GM20431 (cell line): ENCODE measurements around the gene LPIN1.

Experiments used
- in situ Hi-C: fragments of 300-500 bp; cut with MseI, MboI; formaldehyde crosslinking; loops from one replicate; pipeline ENCODE4 v1.15.0; 2020; ENCODE audit warnings: low sequenced_read_pairs; ENCODE audit not compliant: unreplicated experiment

The LPIN1 gene

DNA sequence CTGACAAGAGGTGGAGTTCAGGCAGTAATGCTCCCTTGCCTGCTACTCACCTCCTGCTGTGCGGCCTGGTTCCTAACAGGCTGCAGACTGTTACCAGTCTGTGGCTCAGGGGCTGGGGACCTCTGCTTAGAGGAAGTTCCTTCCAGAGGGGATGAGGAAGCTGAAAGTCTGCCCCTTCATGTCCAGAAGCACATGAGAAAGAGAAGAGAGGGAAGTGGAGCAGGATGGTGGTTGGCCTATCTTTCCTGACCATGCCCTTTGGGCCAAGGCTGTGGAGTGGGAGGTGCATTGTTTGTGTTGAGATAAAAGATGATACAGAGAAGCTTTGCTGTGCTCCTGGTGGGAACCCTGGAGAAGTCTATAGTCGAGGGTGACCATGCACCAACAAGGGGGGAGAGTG lies 112.5 kb downstream of the LPIN1 start:
- in situ Hi-C loops: loop anchor here (25.0 kb wide), 1 partner anchor 1153 kb away; no protein-coding TSS in a partner anchor

DNA sequence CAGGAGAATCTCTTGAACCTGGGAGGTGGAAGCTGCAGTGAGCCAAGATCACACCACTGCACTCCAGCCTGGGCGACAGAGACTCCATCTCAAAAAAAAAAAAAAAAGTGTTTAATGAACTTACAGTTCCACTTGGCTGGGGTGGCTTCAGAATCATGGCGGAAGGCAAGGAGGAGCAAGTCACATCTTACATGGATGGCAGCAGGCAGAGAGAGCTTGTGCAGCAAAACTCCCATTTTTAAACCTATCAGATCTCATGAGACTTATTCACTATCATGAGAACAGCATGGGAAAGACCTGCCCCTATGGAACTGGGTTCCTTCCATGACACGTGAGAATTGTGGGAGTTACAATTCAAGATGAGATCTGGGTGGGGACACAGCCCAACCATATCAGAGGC lies 113.5 kb downstream of the LPIN1 start:
- in situ Hi-C loops: loop anchor here (25.0 kb wide), 1 partner anchor 1152 kb away; no protein-coding TSS in a partner anchor

DNA sequence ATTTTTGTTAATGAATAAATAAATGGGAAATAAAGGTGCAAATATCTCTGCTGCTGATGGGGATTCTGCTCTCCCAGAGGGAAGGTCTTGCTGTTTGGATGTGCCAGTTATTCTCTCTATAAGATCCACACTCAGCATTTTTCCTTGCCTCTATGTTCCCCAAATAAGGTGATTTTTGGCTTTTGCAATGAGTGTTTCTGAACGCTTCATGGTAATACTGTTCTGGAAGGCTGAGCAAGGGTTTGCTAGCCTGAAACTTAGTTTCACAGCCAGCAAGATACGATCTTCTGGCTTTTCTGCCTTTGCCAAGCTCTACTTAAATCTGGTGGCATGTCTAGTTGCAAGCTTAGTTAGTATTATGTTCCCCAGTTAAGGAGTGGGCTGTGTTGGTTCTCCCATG lies 114.6 kb downstream of the LPIN1 start:
- in situ Hi-C loops: loop anchor here (25.0 kb wide), 1 partner anchor 1151 kb away; no protein-coding TSS in a partner anchor

DNA sequence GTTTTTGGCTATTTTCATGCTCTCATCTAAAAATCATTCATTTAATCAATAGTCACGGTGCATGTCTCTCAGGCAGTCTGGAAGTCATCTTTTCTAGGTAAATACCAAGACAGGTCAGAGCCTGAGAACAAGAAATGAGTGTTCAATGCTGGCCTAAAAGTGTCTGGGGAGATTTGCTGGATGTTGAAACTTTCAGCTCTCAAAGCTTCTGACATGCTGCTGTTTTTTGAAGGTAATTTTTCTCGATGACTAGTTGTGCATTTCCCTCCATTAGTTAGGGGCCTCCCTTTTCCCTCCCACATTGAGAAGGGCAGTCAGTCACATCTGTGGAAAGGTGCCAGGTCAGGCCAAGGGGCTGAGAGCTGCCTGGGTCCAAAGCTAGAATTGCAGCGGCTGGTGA lies 115.6 kb downstream of the LPIN1 start:
- in situ Hi-C loops: loop anchor here (25.0 kb wide), 1 partner anchor 1150 kb away; no protein-coding TSS in a partner anchor

DNA sequence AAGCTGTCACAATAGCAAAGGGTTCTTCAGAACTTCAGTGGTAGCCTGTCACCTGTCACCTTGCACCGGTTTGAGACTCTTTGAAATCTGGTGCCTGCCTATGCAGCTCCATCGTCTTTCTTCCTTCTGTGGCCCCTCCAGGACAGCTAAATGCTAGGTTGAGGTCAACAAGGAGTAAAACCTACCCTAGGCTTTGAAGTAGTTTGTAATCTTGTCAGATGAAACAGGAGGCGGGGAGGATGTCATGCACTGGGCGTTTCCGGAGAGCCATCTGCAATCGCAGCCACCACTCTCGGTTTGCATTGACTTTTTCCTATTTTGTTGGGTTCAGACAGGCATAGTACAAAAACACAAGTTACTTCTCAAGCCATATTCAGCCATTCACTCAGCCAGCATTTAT lies 116.7 kb downstream of the LPIN1 start:
- in situ Hi-C loops: loop anchor here (25.0 kb wide), 1 partner anchor 1149 kb away; no protein-coding TSS in a partner anchor

DNA sequence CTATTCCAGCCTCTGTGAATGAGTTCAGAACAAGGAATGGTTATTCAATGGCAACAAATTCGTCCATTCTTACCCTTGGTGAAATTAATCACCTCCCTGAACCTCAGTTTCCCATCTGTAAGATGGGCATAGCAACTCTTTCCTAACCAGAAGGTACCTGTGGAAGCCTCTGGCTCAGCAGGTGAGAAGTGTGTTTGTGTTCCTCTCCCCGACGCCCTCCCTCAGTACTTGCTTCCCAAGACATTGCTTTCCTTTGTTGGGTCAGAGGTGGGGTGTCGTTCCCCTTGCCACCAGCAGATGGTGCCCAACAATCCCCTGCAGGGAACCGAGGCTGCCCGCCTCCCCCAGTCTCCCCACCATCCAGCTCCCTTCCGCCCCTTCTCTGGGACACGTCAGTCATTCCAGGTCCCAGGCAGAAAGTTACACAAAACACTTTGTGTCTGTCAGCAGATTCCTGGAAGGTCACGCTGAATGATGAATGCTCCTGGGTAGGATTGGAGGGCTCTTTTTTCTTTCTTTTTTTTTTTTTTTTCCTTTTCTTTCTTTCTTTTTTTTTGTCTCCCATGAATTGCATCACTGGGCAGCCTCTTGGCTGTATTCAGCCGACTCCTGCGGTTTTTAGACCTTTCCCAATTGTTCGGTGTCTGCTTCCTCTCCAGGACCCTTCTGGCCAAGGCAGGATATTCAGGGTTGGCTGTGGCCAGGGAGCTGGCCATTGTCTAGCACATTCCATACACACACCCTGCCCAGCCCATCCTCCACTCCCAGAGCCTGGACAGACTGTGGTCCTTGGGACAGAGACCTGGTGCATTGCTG lies 117.3 kb downstream of the LPIN1 start:
- in situ Hi-C loops: loop anchor here (25.0 kb wide), 1 partner anchor 1149 kb away; no protein-coding TSS in a partner anchor

DNA sequence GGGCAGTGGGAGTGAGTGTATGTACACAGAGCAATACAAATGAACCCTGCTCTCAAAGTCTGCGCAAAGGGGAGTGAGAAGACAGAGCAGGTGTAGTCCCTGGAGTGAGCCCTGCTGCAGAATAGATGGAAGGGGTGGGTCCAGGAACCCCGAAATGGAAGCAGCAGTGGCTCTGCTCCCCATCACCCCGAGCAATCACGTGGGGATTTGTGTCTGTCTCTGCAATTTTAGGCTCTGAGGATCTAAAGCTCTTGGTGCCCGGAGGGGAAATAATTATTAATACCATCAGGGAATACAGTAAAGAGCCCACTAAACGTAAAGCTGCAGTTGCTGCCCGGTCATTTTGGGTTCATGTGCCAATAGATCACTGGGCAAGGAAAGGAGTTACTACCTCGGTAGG lies 118.3 kb downstream of the LPIN1 start:
- in situ Hi-C loops: loop anchor here (25.0 kb wide), 1 partner anchor 1148 kb away; no protein-coding TSS in a partner anchor

DNA sequence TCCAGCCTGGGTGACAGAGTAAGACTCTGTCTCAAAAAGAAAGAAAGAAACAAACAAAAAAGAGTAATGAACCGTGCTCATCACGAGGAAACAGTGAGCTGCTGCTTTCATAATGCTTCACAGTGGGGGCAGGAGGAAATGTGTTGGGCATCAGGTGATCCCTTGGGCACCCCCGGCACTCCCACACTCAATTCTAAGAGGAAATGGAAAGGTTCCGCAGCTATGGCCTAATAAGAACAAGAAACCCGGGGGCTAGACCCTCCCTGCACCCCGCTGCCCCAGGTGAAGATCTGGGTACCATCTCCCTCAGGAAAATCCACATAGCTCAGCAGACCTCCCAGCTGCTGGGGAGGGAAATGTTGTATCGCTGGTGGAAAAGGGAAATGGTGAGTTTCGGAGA lies 118.9 kb downstream of the LPIN1 start:
- in situ Hi-C loops: loop anchor here (25.0 kb wide), 1 partner anchor 1147 kb away; no protein-coding TSS in a partner anchor

DNA sequence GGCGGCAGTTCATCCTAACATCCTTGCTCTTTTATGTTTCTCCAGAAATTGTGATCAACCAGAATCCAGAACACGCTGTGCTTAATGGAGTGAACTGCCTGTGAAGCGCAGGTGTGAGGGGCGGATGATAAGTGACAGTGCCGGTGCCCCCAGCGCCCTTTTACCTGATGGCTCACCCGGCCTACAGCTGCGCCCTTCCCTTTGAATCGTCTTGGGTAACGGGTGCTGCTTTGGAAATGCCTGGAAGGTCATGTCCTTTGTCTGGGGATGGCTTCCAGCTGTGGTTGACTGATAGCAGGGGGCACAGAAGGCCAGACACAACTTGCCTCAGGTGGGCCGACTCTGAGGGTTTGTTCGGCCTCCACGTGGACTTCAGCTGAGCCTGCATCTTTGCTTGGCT lies 119.4 kb downstream of the LPIN1 start:
- in situ Hi-C loops: loop anchor here (25.0 kb wide), 1 partner anchor 1146 kb away; no protein-coding TSS in a partner anchor

DNA sequence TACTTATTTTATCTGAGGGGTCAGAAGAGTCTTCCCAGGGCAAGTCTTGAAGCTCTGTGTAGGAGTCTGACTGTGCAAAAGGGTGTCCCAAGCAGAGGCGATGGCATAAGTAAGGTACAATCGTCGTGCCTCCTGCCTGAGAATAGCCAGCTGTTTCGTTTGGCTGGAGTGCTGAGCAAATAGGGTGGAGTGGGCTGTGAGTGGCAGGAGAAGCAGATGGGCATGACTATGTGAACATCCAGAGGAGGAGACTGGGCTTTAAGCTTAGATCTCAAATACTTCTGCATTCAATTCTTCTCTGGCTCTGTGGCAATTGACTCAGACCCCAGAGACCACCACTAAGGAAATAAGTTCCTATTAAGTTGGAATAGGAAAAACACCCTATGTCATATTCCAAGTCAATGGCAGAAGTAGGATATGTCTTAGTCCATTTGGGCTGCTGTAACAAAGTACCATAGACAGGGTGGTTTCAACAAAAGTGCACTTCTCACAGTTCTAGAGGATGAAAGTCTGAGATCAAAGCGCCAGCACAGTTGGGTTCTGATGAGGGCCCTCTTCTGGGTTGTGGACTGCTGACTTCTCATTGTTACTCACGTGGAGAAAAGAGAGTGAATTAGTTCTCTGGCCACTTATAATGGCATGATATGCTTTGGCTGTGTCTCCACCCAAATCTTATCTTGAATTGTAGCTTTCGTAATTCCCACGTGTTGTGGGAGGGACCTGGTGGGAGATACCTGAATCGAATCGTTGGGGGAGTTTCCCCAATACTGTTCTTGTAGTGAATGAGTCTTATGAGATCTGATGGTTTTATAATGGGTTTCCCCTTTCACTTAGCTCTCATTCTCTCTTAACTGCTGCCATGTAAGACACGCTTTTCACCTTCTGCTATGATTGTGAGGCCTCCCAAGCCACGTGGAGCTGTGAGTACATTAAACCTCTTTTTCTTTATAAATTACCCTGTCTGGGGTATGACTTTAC lies 120.2 kb downstream of the LPIN1 start:
- in situ Hi-C loops: loop anchor here (25.0 kb wide), 1 partner anchor 1146 kb away; no protein-coding TSS in a partner anchor

DNA sequence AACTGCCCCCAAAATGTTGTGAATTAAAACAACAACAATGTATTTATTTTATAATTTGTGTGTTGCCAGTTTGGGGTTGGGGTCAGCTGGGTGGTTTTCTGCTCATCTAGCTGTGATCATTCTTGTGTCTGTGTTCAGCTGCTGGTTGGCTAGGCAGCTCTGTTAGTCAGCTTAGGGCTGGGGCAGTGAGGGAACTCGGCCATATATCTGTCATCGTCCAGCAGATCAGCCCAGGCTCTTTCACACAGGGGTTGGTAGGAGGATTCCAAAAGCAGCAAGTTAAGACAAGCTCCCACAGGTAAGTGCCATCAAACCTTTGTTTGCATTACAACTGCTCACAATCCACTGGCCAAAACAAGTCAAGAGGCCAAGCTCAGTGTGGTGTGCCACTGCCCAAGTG lies 121.5 kb downstream of the LPIN1 start:
- in situ Hi-C loops: loop anchor here (25.0 kb wide), 1 partner anchor 1144 kb away; no protein-coding TSS in a partner anchor

DNA sequence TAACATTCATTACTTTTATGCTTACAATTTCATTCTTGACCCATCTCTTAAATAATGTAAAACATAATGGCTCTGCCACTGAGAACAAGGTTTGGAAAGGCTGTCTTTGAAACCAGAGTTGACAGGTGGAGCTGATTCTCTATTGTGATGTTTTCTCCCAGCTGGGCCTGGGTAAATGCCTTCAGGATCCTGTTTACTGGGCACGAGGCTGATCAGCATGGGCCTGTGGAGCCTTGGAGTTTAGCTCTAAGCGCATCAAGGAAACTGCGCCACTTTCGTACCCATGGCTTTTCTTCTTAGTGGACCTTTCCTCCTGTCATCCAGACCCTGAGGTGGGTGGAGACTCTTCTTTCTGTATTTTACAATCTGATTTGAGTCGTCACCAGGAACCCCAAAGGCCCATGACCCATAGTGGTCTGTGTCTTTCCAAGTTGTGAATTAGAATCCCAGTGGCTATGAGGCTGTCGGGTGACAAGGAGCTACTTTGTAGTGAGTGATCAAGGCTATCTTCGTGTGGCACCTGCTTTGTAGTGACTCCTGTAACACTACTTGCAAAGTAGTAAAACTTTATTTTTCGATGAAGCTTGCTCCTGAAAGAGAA lies 123.1 kb downstream of the LPIN1 start:
- in situ Hi-C loops: loop anchor here (25.0 kb wide), 1 partner anchor 1143 kb away; no protein-coding TSS in a partner anchor

DNA sequence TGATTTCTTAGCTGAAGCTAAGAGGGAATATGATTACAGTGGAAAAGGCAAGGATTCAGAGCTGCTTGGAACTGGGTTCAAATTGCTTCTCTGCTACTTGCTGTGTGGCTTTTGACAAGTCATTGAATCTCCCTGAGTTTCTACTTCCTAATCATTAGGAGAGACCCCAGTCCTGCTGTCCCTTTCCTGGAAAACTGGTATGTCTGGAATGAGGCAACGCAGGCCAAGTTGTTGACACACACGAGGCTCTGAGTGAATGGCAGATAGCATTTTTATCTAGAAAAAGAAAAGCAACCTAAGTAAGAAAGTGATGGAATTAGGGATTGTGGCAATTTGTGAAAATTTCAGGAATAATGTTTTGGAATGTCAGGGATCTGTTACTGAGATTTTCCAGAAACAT lies 123.6 kb downstream of the LPIN1 start:
- in situ Hi-C loops: loop anchor here (25.0 kb wide), 1 partner anchor 1142 kb away; no protein-coding TSS in a partner anchor

DNA sequence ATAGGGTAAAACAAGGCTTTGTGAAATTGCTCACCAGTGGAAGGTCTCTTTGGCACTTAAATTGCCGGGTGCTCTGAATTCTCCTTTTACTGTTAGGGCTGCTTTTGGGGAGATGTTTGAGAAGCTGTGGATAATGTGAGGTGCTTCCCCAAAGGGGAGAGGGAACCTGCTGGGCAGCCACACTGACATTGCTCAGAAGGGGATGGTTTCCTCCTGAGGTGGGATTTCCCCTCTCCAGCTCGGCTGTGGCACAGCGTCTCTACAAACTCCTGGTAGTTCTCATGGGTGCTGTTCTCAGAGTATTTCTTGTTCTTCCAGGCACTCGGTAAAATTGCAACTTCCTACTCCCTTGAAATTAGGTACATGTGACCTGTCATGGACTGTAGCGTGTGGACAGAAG lies 124.2 kb downstream of the LPIN1 start:
- in situ Hi-C loops: loop anchor here (25.0 kb wide), 1 partner anchor 1142 kb away; no protein-coding TSS in a partner anchor

DNA sequence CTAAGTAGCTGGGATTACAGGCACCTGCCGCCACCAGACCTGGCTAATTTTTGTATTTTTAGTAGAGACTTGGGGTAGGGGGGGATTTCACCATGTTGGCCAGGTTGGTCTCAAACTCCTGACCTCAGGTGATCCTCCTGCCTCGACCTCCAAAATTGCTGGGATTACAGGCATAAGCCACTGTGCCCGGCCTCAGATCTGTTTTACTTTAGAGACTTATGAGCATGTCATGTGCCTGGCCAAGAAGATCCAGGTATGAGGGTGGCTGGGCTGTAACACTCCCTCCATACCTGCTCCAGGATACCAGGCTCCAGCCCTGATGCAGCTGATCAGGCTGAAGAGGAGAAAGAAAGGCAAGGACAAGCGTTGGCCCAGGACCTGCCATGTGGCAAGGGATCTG lies 125.0 kb downstream of the LPIN1 start:
- in situ Hi-C loops: loop anchor here (25.0 kb wide), 1 partner anchor 1141 kb away; no protein-coding TSS in a partner anchor

DNA sequence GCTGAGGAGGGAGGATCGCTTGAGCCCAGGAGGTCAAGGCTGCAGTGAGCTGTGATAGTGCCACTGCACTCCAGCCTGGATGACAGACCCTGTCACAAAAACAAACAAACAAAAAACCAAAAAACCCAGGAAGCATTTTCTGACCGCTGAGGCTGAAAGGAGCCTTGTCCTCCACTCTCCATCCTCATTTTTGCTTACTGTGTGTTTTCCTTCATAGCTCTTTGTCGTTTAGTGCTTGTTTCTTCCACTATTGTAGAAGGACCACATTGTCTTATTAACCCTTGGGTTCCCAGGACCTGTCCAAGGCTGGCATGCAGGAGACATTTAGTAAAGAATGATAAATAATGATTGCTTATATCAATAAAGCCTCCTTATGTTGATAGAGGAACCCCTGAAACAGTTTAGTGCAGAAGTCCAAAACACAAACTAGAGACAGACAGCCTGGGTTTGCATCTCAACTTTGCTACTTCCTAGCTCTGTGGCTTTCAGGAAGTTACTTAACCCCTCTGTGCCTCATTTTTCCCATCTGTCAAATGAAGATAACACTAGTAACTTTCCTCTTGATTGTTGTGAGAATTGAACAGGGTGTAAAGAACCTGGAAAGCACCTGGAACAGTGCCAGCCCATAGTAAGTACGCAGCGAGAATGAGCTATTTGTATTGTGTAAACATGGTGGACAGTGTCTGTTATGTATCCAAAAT lies 126.0 kb downstream of the LPIN1 start:
- in situ Hi-C loops: loop anchor here (25.0 kb wide), 1 partner anchor 1140 kb away; no protein-coding TSS in a partner anchor

DNA sequence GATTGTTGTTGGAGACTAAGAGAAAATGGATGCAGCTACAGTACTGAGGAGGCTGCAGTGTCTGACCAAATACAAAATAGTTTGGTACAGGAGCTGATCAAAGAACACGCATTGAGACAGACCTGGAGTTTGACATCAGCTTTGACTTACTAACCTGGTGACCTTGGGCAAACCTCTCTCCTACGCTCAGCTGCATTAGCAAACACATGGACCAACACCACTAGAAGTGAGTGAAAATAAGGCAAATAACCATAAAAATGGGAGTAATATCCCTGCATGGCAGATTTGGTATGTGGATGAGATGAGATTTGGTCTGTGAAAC lies 126.5 kb downstream of the LPIN1 start:
- in situ Hi-C loops: loop anchor here (25.0 kb wide), 1 partner anchor 1139 kb away; no protein-coding TSS in a partner anchor

DNA sequence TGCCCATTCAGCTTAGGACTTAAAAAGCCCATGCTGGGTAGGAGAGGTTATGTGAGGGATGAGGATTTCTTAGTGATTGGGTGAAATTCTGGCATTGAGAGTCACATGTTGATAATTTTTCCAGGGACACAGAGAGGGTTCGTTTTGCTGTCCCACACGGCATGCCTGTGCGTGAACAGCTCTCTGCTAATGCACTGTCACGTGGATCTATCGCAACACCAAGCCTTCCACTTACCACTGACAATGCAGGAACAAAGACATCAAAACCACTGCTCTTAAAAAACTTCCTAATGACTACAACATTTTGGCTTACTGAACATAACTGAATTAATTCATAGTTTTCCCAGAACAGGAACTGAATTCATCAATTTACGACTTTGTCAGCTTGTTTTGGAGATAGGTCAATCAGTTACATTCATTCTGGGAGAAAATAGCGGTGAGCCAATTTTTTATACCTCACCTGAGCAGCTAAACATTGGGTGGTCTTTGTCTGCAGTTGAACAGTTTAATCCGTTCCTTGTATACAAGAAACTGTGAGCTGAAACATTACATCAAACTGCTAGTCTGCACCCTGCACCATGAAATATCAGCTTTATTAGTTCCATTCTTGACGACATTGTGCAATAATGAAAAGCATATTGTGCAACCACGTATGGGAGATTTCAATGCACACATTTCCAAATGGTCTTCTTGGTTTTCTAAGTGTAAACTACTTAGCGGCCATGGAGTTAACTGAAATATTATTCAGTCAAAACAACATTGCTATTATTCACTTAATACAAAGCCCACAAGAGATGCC lies 127.1 kb downstream of the LPIN1 start:
- in situ Hi-C loops: loop anchor here (25.0 kb wide), 1 partner anchor 1139 kb away; no protein-coding TSS in a partner anchor
